Astrocyte (in vitro differentiated cells and primary cell): ENCODE data around the gene THTPA. TPM values are rescaled to one million over a fixed set of nuclear protein-coding genes. Genes with fewer than 3 reads are reported as not detected.

Experiments
- DNase-seq: peaks from one replicate; pipeline ENCODE4 v3.0.0-alpha.2; 2010; ENCODE audit warnings: low read depth
- FAIRE-seq: peaks from 2 replicates; lab custom pipeline; 2011; peaks lifted over from hg19 to GRCh38; lab: Jason Lieb, UNC
- H2AFZ ChIP-seq: 2 replicates; pipeline ENCODE4 v1.6.0; 2012; ENCODE audit warnings: low read depth, low read length, inconsistent platforms
- H3K27ac ChIP-seq: 2 replicates; pipeline ENCODE4 v1.5.1; 2011; ENCODE audit warnings: low read depth, low read length, inconsistent platforms
- H3K27me3 ChIP-seq: 2 replicates; pipeline ENCODE4 v1.6.0; 2011; ENCODE audit warnings: low read length, inconsistent platforms; ENCODE audit not compliant: insufficient read depth
- H3K36me3 ChIP-seq: 2 replicates; pipeline ENCODE4 v1.5.1; 2011; ENCODE audit warnings: low read length, inconsistent platforms; ENCODE audit not compliant: insufficient read depth
- H3K4me1 ChIP-seq: 2 replicates; pipeline ENCODE4 v1.5.1; 2011; ENCODE audit warnings: low read length, inconsistent platforms; ENCODE audit not compliant: insufficient read depth
- H3K4me2 ChIP-seq: 2 replicates; pipeline ENCODE4 v1.6.0; 2012; ENCODE audit warnings: low read length, inconsistent platforms
- H3K4me3 ChIP-seq: 2 replicates; pipeline ENCODE4 v1.5.1; 2011; ENCODE audit warnings: low read depth, mild to moderate bottlenecking, low read length, inconsistent platforms; ENCODE audit not compliant: insufficient read depth
- H3K79me2 ChIP-seq: 2 replicates; pipeline ENCODE4 v1.6.0; 2012; ENCODE audit warnings: mild to moderate bottlenecking, low read length, inconsistent platforms; ENCODE audit not compliant: insufficient read depth
- H3K9ac ChIP-seq: 2 replicates; pipeline ENCODE4 v1.6.0; 2012; ENCODE audit warnings: mild to moderate bottlenecking, low read length, inconsistent platforms
- H3K9me3 ChIP-seq: 2 replicates; pipeline ENCODE4 v1.5.1; 2012; ENCODE audit warnings: low read depth, mild to moderate bottlenecking, low read length, inconsistent platforms; ENCODE audit not compliant: insufficient read depth
- H4K20me1 ChIP-seq: 2 replicates; pipeline ENCODE4 v1.6.0; 2012; ENCODE audit warnings: low read length, inconsistent platforms; ENCODE audit not compliant: insufficient read depth
- H3K27ac Mint-ChIP-seq: one replicate; pipeline ENCODE4 v1.8.0; 2021; ENCODE audit warnings: mild to moderate bottlenecking, mixed read lengths; ENCODE audit not compliant: unreplicated experiment
- H3K27me3 Mint-ChIP-seq: one replicate; pipeline ENCODE4 v1.8.0; 2021; ENCODE audit warnings: low read depth, mixed read lengths; ENCODE audit not compliant: unreplicated experiment
- H3K36me3 Mint-ChIP-seq: one replicate; pipeline ENCODE4 v1.8.0; 2021; ENCODE audit warnings: low read depth, mixed read lengths; ENCODE audit not compliant: unreplicated experiment
- H3K4me1 Mint-ChIP-seq: one replicate; pipeline ENCODE4 v1.8.0; 2021; ENCODE audit warnings: low read depth, mixed read lengths; ENCODE audit not compliant: unreplicated experiment
- H3K4me3 Mint-ChIP-seq: one replicate; pipeline ENCODE4 v1.8.0; 2021; ENCODE audit warnings: mild to moderate bottlenecking, moderate library complexity, mixed read lengths; ENCODE audit not compliant: unreplicated experiment
- H3K9me3 Mint-ChIP-seq: one replicate; pipeline ENCODE4 v1.8.0; 2021; ENCODE audit warnings: mild to moderate bottlenecking, mixed read lengths; ENCODE audit not compliant: unreplicated experiment
- EZH2 ChIP-seq: IDR thresholded peaks from 2 replicates; pipeline ENCODE4 v1.6.1; 2012; ENCODE audit warnings: mild to moderate bottlenecking, low read length, inconsistent platforms; ENCODE audit not compliant: insufficient read depth
- total RNA-seq: library from RNA; stranded (reverse); gene quantifications from 2 replicates; pipeline ENCODE4 v1.2.1, GENCODE V29; 2021
- TF ChIP-seq, protein P1 (sequence below): IDR thresholded peaks from 2 replicates; pipeline ENCODE4 v1.5.1; 2011; ENCODE audit warnings: low read depth, mild to moderate bottlenecking, inconsistent platforms, low read length, moderate library complexity; ENCODE audit not compliant: insufficient read depth

Gene THTPA
- total RNA-seq, 1 donor from 2014 or later: 8.1 TPM

DNA sequence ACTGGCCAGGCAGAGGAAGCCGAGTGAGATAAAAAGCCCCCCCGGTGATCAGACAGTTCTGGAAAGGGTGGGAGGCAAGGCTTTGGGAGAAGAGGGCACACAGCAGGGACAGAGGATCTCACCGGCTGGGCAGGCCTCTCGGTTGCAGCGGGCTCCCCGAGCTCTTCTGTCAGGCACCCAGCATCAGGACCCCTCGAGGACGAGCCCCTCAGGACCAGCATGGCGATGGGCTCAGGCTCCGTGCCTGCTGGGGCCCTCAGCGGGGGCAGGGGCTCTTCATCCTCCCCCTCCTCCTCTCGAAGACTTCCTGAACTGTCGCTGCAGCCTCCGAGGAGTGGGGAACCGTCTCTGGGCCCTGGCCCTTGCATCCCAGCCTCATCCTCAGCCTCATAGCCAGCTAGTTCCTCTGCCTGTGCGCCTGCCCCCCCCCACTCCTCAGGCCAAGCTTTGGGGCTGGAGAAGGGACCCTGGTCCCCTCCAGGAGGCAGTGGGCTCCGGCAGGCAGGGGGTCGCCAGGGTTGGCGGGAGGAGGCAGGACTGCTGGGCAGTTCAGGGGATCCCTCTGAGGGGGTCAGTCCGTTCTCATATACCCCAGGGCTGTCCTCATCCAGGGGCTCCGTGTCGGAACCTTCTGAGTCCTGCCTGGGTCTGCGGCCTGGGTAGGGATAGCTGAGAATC, 14.9 kb downstream of the THTPA start:
- no peaks in the 10 kb centered on the region for H3K79me2 ChIP-seq
- H4K20me1 ChIP-seq: no peaks in the 10 kb centered on the region
- H3K4me3 Mint-ChIP-seq: no peak overlapping the region
- no peaks in the 10 kb centered on the region for H3K9me3 ChIP-seq
- H3K27me3 Mint-ChIP-seq: peaks cover 18% of the 10 kb centered on the region
- H3K36me3 ChIP-seq: no peaks in the 10 kb centered on the region
- H3K36me3 Mint-ChIP-seq: no peaks in the 10 kb centered on the region
- TF ChIP-seq, protein P1, sequence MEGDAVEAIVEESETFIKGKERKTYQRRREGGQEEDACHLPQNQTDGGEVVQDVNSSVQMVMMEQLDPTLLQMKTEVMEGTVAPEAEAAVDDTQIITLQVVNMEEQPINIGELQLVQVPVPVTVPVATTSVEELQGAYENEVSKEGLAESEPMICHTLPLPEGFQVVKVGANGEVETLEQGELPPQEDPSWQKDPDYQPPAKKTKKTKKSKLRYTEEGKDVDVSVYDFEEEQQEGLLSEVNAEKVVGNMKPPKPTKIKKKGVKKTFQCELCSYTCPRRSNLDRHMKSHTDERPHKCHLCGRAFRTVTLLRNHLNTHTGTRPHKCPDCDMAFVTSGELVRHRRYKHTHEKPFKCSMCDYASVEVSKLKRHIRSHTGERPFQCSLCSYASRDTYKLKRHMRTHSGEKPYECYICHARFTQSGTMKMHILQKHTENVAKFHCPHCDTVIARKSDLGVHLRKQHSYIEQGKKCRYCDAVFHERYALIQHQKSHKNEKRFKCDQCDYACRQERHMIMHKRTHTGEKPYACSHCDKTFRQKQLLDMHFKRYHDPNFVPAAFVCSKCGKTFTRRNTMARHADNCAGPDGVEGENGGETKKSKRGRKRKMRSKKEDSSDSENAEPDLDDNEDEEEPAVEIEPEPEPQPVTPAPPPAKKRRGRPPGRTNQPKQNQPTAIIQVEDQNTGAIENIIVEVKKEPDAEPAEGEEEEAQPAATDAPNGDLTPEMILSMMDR: no peak
- no peak for TF ChIP-seq EZH2
- H3K27ac ChIP-seq: no peak overlapping the region
- H3K9me3 Mint-ChIP-seq: peaks cover 4% of the 10 kb centered on the region
- H3K4me1 ChIP-seq: peaks cover 9% of the 10 kb centered on the region
- no peak overlapping the region for H2AFZ ChIP-seq
- H3K9ac ChIP-seq: no peak overlapping the region
- H3K4me1 Mint-ChIP-seq: peaks cover 17% of the 10 kb centered on the region
- DNase-seq (no peak), FAIRE-seq (no peak)
- no peak overlapping the region for H3K4me2 ChIP-seq
- peaks cover 23% of the 10 kb centered on the region for H3K27me3 ChIP-seq
- H3K4me3 ChIP-seq: no peak overlapping the region
- no peak overlapping the region for H3K27ac Mint-ChIP-seq

DNA sequence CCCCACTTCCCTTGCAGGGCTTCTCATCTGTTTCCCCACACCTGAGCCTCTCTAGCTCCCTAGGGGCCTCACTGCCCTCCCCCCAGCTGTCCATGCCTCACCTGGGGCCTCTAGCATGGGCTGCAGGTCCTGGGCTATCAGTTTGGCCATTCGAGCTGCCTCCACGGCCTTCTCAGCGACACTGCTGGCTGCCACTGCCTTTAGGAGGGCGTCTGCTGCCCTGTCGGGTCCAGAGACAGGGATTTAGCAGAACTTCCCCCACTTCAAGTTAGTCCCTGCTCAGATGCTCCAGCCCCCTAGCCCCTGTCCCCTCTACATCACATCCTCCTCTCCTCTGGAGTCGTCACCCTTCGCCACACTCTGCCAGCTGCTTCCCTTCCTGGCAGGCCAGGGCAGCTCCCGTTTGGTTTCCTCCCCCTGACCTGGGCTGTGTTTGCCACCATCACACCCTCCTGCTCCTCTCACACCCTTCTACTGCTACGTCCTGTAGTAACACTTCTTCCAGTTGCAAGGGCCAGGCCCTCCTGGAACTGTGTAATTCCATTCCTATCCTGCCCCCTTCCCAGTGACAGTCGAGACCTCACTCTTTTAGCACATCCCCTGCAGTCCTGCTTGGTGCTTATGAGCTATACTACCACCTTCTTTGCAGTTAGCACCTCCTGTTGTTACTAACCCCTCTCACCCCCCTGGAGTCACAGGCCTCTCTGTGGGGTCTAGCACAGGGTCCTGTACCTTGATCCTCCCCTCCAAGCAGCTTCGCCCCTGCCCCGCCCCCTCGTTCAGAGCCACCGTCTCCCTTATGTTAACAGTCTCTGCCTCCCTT, 15.8 kb downstream of the THTPA start:
- Histone ChIP-seq H2AFZ (no peak overlapping the region), H3K79me2 (no peaks in the 10 kb centered on the region), H3K4me1 (peaks cover 6% of the 10 kb centered on the region), H3K36me3 (no peaks in the 10 kb centered on the region), H3K27ac (no peak overlapping the region), H3K27me3 (peaks cover 30% of the 10 kb centered on the region), H3K4me2 (no peak overlapping the region), H4K20me1 (no peaks in the 10 kb centered on the region), H3K9ac (no peak overlapping the region), H3K9me3 (no peaks in the 10 kb centered on the region), H3K4me3 (no peak overlapping the region)
- Mint-ChIP-seq H3K9me3 (peaks cover 7% of the 10 kb centered on the region), H3K4me3 (no peak overlapping the region), H3K4me1 (peaks cover 13% of the 10 kb centered on the region), H3K36me3 (no peaks in the 10 kb centered on the region), H3K27me3 (peaks cover 25% of the 10 kb centered on the region), H3K27ac (no peak overlapping the region)
- TF ChIP-seq EZH2: no peak
- TF ChIP-seq, protein P1: no peak
- DNase-seq: no peak
- no peak for FAIRE-seq

DNA sequence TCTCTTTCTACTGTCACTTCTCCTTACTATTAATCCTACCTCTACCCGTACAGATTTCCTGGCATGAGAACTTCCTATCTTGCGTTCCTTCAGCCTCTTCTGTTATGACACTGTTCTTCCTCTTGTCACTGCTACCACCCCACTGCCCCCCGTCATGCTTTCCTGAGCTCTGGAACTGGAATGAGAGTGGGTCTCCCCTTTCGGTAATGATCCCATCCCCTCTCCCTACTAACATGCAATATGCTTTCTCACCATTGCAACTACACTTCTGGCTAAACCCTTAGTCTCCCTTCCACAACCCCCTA, 16.4 kb downstream of the THTPA start:
- Histone ChIP-seq H3K79me2 (no peaks in the 10 kb centered on the region), H4K20me1 (no peaks in the 10 kb centered on the region), H3K4me1 (peaks cover 4% of the 10 kb centered on the region), H3K27ac (no peak overlapping the region), H3K4me3 (no peak overlapping the region), H3K4me2 (no peak overlapping the region), H3K27me3 (peaks cover 30% of the 10 kb centered on the region), H2AFZ (no peak overlapping the region), H3K36me3 (no peaks in the 10 kb centered on the region), H3K9me3 (no peaks in the 10 kb centered on the region), H3K9ac (no peak overlapping the region)
- H3K9me3 Mint-ChIP-seq: peaks cover 7% of the 10 kb centered on the region
- no peaks in the 10 kb centered on the region for H3K36me3 Mint-ChIP-seq
- H3K4me3 Mint-ChIP-seq: no peak overlapping the region
- DNase-seq: no peak
- H3K27ac Mint-ChIP-seq: no peak overlapping the region
- peaks cover 26% of the 10 kb centered on the region for H3K27me3 Mint-ChIP-seq
- no peak for FAIRE-seq
- H3K4me1 Mint-ChIP-seq: peaks cover 13% of the 10 kb centered on the region
- TF ChIP-seq, protein P1: no peak
- no peak for TF ChIP-seq EZH2
